GM18951 (cell line): Measurements from ENCODE around the gene SORBS2.

Source experiments
- POLR2A ChIP-seq: IDR thresholded peaks from 4 replicates; pipeline ENCODE4 v1.6.1; 2011; ENCODE audit warnings: mild to moderate bottlenecking; ENCODE audit not compliant: insufficient read length, insufficient read depth; ENCODE audit errors: extremely low read depth
- in situ Hi-C: fragments of 300-500 bp; cut with MboI; formaldehyde crosslinking; loops from one replicate; pipeline ENCODE4 v1.12.0; 2022; ENCODE audit warnings: low sequenced_read_pairs, mixed read lengths, inconsistent platforms; ENCODE audit not compliant: unreplicated experiment

The SORBS2 gene

GRCh38 chr4:185597532-185598188 lies 214.3 kb downstream of the SORBS2 start:
- TF ChIP-seq POLR2A = no peak
- in situ Hi-C loops = no loop called here

GRCh38 chr4:185592845-185593488 lies 219.0 kb downstream of the SORBS2 start:
- in situ Hi-C loops = no loop called here
- no peak for TF ChIP-seq POLR2A

- TF ChIP-seq POLR2A = no peak
- in situ Hi-C loops = no loop called here
These were observed 219.6 kb downstream of the SORBS2 start for GRCh38 chr4:185592438-185592837.

- in situ Hi-C loops = no loop called here
- no peak for TF ChIP-seq POLR2A
These were observed 220.3 kb downstream of the SORBS2 start for GRCh38 chr4:185591679-185592141.

GRCh38 chr4:185590982-185591381 lies 221.0 kb downstream of the SORBS2 start:
- in situ Hi-C loops = no loop called here
- no peak for TF ChIP-seq POLR2A

- TF ChIP-seq POLR2A = no peak
- in situ Hi-C loops = no loop called here
These were observed 222.7 kb downstream of the SORBS2 start for GRCh38 chr4:185589067-185589836.

- in situ Hi-C loops = no loop called here
- no peak for TF ChIP-seq POLR2A
These were observed 224.4 kb downstream of the SORBS2 start for GRCh38 chr4:185587427-185588161.

GRCh38 chr4:185587030-185587426 lies 225.0 kb downstream of the SORBS2 start:
- TF ChIP-seq POLR2A = no peak
- in situ Hi-C loops = no loop called here

- TF ChIP-seq POLR2A = no peak
- in situ Hi-C loops = no loop called here
These were observed 226.8 kb downstream of the SORBS2 start for GRCh38 chr4:185585211-185585610.

- in situ Hi-C loops = no loop called here
- TF ChIP-seq POLR2A = no peak
These were observed 228.2 kb downstream of the SORBS2 start for GRCh38 chr4:185583813-185584212.

- in situ Hi-C loops = no loop called here
- no peak for TF ChIP-seq POLR2A
These were observed 229.2 kb downstream of the SORBS2 start for GRCh38 chr4:185582651-185583400.

- in situ Hi-C loops = no loop called here
- no peak for TF ChIP-seq POLR2A
These were observed 231.3 kb downstream of the SORBS2 start for GRCh38 chr4:185580699-185581098.

GRCh38 chr4:185578284-185578683 lies 233.7 kb downstream of the SORBS2 start:
- in situ Hi-C loops = no loop called here
- TF ChIP-seq POLR2A = no peak
